ENCODE measurements around the gene CREB5.

The CREB5 gene

GRCh38 chr7:28724563-28724962 lies 312.2 kb downstream of the CREB5 start:
- DNase-seq, result no peak

GRCh38 chr7:28725045-28725642 lies 312.8 kb downstream of the CREB5 start:
- no peak for DNase-seq

DNA sequence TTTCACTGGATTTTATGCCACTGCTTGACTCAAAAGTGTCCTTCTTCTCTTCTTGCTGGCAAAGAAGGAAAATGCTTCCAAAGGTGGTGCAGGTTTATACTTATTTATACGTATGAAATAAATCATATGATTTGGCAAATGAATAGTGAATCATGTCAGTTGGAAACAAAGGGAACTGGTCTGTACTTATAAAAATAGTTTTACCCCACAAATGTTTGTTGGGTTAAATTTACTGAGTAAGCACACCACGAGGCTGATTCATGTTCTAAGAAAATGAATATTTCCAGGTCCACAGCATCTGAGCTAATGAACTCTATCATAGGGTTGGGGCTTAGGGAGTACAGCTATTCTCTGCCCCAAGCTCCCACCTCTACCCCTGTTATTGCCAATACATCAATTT lies 313.6 kb downstream of the CREB5 start:
- no peak for DNase-seq

DNA sequence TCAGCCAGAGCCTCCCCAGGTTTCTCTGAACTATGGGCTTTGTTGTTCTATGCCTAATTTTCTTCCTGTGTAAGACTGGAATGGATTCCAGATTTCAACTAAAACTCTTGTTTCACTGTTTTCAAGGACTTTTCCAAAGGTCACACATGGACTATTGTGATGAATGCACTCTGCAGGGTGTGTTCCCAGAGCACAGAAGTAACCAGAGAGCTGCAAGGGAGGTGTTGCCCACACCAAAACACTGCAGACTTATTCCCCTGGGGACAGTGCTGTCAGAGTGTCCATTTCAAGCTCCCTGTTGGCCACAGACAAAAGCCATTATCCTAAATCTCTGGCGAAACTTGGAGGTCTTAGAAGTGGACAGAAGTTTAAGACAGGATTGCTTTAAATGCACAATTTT lies 314.2 kb downstream of the CREB5 start:
- no peak for DNase-seq

- DNase-seq, result no peak
Measured at GRCh38 chr7:28729281-28729680, 317.0 kb downstream of the CREB5 start.

- DNase-seq, result no peak
Measured at GRCh38 chr7:28729727-28730126, 317.4 kb downstream of the CREB5 start.

- no peak for DNase-seq
Measured at GRCh38 chr7:28731092-28731658, 318.9 kb downstream of the CREB5 start.

DNA sequence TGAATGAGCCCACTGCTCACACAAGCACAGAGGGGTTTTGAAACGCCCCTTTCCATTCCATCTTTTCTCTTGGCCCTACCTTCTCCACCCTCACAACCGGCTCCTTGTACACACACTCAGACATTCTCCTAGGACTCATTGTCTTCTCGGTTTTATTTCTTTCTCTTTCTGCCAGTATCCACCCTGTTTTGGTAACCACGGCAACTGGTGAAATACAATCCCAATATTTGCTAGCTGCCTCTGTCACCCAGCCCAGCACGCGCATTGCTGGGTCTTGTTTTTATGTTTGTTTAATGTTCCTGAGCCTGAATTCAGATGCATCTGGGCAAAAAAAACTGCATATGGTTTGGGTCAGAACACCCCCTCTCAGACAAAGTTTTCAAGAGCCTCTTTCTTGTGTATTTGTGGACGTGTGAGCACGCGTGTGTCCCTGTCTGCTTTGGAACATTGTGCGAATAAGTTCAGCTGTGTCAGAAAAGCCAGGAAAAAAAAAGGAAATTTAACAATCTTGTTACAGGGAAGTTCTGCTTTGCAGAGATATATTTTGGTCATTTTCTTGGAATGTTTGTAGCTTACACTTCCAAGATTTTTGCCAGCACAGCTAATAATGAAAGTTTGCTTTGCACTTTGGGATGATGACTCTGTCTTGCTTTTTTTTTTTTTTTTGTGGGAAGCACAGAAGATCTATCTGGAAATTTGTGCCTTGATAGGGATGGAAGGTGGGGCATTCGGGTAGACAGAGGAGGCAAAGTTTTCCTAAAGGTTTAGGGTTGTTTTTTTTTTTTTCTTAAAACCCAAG lies 320.0 kb downstream of the CREB5 start:
- DNase-seq, result no peak

DNA sequence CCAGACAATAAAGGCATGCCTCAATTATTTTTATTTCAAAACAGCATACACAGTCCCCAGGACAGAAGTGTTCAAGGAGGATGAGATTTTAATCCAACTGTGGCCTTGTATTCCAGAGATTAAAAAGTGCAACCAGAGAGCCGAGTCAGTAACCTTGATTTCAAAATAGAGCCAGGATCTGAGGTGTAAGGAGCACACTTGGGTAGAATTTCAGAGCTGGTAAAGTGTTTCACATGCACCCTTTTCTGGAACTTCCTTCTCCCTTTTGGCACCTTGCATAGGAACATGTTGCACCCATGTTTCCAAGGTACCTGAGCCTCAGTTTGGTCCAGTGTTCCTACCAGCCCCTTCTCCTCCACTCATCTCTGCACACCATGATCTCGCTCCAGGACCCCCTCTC lies 320.7 kb downstream of the CREB5 start:
- DNase-seq, result no peak

GRCh38 chr7:28738412-28738811 lies 326.1 kb downstream of the CREB5 start:
- DNase-seq, result no peak

DNA sequence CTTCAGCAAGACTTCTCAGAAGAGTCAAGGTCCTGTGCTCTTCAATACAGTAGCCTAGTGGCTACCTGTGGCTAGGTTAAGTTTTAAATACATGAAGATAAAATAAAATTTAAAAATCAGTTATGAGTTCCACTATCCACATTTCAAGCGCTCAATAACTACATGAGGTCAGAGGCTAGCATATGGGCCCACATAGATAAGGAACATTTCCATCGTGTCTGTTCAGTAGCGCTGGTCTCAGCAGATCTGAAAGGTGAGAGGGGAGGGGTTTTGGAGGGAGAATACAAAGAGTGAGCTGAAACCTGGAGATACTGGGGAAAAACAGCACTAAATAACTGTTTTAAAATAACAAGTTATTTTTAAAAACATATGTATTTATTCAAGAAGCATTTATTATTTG lies 326.8 kb downstream of the CREB5 start:
- DNase-seq, result no peak

DNA sequence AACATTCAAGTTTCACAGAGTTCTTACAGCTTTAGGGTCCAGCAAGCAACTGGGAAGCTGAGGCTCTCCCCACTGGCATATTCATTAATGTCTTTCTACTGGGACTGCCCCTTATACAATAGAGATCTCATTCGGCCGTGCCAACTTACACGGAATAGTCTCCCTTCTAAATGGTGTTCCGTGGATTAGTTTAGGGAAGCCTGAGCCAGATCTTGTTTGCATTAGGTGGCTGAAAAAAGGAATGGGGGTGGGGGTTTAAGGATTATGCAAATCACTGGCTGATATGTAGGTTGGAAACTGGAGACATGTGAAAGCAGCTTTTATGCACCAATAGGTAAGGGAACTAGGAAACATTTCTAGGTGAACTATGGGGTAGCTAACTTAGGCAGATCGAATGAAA lies 327.5 kb downstream of the CREB5 start:
- no peak for DNase-seq

DNA sequence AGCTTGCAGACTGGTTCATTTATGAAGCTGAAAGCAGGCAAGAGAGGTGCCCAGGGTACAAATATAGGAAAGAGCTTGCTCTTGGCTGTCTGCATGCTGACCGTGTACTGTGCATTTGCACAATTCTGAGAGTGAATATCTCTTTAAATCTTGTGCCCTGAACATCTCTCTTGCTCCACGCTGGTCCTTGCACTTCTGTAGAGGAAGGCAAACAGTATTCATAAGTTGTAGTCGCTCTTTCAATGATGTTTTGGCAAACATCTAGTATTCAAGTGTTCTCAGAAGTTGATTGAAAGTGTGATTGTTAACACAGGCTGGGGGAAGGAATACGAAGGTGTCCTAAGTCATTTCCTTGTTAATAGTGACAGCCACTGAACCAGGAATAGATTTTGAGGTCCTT lies 332.6 kb downstream of the CREB5 start:
- no peak for DNase-seq

- DNase-seq, result no peak
Measured at GRCh38 chr7:28745351-28745750, 333.0 kb downstream of the CREB5 start.

GRCh38 chr7:28747404-28747803 lies 335.1 kb downstream of the CREB5 start:
- DNase-seq, result no peak

- DNase-seq, result no peak
Measured at GRCh38 chr7:28747854-28748253, 335.5 kb downstream of the CREB5 start.

DNA sequence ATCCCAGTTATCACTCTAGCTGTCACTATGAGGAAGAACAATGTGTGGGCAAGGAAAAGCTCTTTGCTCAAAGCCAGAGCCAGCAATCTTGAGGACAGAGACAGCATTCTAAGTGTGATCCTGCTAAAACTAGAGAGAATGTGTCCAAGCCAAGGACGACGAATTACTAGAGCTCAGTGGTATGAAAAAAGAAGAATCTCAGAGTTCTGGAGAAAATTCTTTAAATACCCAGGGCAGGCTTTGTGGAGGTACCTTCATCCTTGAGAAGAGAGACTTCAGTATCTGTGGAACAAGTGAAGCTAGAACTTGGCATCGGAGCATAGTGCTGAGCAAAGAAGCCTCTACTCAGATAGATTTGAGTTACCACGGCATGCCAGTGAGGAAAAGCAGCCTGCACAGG lies 336.0 kb downstream of the CREB5 start:
- DNase-seq, result no peak

- DNase-seq, result no peak
Measured at GRCh38 chr7:28748933-28749584, 336.7 kb downstream of the CREB5 start.

DNA sequence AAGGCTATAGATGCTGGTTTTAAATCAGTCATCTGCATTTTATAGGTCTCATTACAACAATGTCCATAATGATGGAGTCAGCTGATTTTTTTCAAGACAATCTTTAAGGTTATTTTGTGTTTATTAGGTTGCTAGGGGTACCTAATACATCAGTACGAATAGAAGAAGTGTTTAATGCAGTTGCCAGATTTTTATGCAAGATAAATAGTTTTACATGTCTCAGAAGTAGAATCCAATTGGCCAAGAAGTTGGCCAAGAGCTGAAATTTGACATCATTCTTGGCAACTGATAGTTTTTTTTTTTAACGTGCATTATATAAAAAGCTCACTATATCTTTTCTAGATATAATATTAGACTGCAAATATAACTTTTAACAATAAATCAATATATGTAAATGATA lies 337.3 kb downstream of the CREB5 start:
- no peak for DNase-seq

DNA sequence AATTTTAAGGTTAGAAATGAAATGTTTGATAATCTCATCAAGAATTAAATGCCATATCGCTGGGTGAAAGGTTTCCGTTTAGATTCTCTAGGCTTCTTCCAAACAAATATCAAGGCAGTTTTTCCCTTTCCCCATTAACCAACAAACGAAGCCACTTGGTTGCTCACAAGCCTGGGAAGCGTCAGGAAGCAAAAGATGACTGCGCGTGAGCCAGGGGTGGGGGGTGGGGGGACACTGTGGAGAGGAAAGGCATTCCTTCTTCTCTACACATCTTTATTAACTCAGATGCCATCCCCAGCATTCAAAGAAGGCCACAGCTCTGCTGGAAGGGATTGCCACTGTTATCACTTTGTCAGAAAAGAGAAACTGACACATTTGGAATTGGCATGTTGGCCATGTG lies 338.7 kb downstream of the CREB5 start:
- DNase-seq, result no peak

- DNase-seq, result no peak
Measured at GRCh38 chr7:28753613-28754012, 341.3 kb downstream of the CREB5 start.

DNA sequence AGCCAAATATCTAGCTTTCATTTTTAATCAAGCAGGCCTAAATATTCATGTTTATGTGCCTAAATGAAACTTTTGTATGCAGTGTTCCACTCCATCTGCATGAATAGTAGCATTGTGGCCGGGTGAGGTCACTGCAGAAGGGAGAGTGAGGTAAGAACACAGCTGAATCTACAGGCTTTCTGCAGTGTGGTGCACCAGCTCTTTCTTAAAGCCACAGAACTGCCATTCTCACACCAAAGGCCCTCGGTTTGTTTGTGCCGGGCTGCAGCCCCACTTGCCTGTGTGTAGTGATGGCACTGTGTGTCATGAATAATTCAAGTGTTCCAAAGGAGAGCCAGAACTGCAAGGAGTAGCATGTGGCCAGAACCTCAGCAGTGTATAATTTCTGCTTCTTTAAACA lies 341.7 kb downstream of the CREB5 start:
- no peak for DNase-seq

DNA sequence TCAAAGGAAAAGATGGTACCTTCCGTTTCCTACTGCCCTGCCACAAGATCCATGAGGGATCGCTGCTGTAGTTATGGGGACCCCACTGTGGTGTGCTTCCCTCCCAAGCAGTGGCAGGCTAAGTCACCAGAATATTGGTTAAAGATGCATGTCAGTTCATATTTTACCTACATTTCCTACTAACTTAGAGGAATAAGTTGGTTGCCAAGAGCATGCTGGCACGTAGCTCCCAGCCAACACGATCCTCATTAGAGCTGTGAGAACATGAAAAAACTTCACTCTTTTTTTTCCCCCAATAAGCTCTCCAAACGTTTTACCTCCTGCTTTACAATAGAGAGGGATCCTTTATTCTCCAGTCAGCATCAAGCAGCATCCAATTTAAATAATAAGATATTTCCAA lies 342.1 kb downstream of the CREB5 start:
- DNase-seq, result no peak

- DNase-seq, result no peak
Measured at GRCh38 chr7:28755255-28755654, 342.9 kb downstream of the CREB5 start.

All from GF-D8 (cell line).